Measurements from ENCODE around the gene DEPDC4. TPM values are rescaled to one million over a fixed set of nuclear protein-coding genes. Genes with fewer than 3 reads are reported as not detected.
"Not testable (repeated sequence)": the region's sequence is repeated elsewhere in the genome, so short reads cannot be mapped to it uniquely, and the experiment has no call there.

Gene DEPDC4
- total and polyA plus RNA-seq, 2 experiments from 2014 or later, result 2.2 to 9.4 TPM

DNA sequence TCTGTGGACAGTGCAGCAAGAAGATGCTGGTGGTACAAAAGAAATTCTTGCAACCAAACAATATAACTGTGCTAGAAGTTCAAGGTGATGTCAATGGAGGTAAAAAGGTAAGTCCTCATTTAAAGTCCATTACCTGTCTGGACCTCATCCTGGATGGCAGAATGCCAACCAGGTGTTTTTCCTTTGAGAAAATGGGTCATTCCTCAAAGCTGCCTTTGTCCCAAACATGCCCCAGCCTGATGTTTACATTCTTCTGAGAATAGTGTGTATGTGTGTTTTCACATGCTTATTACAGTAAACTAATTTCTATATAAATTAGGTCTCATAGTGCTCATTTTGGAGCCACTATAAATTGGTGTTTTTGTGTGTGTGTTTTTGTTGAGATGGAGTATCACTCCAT lies 41.4 kb downstream of the DEPDC4 start (continued):
- TF ChIP-seq EZH2phosphoT487 (IDR thresholded peaks at IDR 0.05; ENCODE audit: unreplicated experiment) (no peak), ZNF114 (CRISPR knock-in tag; IDR thresholded peaks at IDR 0.05) (no peak), NANOG (IDR thresholded peaks at IDR 0.05; ENCODE audit: borderline replicate concordance) (no peak), POLR2AphosphoS5 (IDR thresholded peaks at IDR 0.05; ENCODE audit: low read depth) (no peak), EZH2 (IDR thresholded peaks at IDR 0.05; ENCODE audit: low read depth, unreplicated experiment) (no peak)
- TF ChIP-seq, protein P1, sequence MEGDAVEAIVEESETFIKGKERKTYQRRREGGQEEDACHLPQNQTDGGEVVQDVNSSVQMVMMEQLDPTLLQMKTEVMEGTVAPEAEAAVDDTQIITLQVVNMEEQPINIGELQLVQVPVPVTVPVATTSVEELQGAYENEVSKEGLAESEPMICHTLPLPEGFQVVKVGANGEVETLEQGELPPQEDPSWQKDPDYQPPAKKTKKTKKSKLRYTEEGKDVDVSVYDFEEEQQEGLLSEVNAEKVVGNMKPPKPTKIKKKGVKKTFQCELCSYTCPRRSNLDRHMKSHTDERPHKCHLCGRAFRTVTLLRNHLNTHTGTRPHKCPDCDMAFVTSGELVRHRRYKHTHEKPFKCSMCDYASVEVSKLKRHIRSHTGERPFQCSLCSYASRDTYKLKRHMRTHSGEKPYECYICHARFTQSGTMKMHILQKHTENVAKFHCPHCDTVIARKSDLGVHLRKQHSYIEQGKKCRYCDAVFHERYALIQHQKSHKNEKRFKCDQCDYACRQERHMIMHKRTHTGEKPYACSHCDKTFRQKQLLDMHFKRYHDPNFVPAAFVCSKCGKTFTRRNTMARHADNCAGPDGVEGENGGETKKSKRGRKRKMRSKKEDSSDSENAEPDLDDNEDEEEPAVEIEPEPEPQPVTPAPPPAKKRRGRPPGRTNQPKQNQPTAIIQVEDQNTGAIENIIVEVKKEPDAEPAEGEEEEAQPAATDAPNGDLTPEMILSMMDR (conservative IDR thresholded peaks at IDR 0.05; ENCODE audit: low read depth in 2 of 2), result no peak
- TF ChIP-seq, protein P2, sequence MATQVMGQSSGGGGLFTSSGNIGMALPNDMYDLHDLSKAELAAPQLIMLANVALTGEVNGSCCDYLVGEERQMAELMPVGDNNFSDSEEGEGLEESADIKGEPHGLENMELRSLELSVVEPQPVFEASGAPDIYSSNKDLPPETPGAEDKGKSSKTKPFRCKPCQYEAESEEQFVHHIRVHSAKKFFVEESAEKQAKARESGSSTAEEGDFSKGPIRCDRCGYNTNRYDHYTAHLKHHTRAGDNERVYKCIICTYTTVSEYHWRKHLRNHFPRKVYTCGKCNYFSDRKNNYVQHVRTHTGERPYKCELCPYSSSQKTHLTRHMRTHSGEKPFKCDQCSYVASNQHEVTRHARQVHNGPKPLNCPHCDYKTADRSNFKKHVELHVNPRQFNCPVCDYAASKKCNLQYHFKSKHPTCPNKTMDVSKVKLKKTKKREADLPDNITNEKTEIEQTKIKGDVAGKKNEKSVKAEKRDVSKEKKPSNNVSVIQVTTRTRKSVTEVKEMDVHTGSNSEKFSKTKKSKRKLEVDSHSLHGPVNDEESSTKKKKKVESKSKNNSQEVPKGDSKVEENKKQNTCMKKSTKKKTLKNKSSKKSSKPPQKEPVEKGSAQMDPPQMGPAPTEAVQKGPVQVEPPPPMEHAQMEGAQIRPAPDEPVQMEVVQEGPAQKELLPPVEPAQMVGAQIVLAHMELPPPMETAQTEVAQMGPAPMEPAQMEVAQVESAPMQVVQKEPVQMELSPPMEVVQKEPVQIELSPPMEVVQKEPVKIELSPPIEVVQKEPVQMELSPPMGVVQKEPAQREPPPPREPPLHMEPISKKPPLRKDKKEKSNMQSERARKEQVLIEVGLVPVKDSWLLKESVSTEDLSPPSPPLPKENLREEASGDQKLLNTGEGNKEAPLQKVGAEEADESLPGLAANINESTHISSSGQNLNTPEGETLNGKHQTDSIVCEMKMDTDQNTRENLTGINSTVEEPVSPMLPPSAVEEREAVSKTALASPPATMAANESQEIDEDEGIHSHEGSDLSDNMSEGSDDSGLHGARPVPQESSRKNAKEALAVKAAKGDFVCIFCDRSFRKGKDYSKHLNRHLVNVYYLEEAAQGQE (IDR thresholded peaks at IDR 0.05; ENCODE audit: unreplicated experiment), result no peak

DNA sequence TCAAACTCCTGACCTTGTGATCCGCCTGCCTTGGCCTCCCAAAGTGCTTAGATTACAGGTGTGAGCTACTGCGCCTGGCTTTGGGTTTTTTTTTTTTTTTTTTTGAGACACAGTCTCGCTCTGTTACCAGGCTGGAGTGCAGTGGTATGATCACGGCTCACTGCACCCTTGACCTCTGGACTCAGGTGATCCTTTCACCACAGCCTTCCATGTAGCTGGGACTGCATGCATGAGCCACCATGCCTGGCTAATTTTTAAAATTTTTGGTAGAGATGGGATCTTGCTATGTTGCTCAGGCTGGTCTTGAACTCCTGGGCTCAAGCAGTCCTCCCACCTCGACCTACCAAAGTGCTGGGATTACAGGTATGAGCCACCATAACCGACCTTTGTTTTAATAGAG lies 44.7 kb downstream of the DEPDC4 start:
- not testable (repeated sequence) for H3K4me1 Mint-ChIP-seq; H3K27ac Mint-ChIP-seq; H3F3A ChIP-seq (replicated peaks; ENCODE audit: low read depth); ATAC-seq; H3K27ac ChIP-seq (ENCODE audit: low read depth); H3K4me1 ChIP-seq (ENCODE audit: insufficient read depth); H3K27me3 ChIP-seq (ENCODE audit: insufficient read depth); H3K9me3 Mint-ChIP-seq; H3K9me2 ChIP-seq (ENCODE audit: insufficient read depth); H3K27me3 Mint-ChIP-seq (ENCODE audit: insufficient read depth, low read depth, poor library complexity); H3K4me3 Mint-ChIP-seq; H3K79me2 ChIP-seq (replicated peaks; ENCODE audit: insufficient read depth); H3K4me2 ChIP-seq; DNase-seq (ENCODE audit: low spot score); H2AFZ ChIP-seq; H3K4me3 ChIP-seq; H4K20me1 ChIP-seq (replicated peaks; ENCODE audit: insufficient read depth)
- peaks cover 27% of the 10 kb centered on the region; the same call in 1 of the 2 replicates for H3K36me3 ChIP-seq (ENCODE audit: insufficient read depth)
- H3K36me3 Mint-ChIP-seq (ENCODE audit: low read depth), result peaks cover 34% of the 10 kb centered on the region; the same call in 2 of the 3 replicates

DNA sequence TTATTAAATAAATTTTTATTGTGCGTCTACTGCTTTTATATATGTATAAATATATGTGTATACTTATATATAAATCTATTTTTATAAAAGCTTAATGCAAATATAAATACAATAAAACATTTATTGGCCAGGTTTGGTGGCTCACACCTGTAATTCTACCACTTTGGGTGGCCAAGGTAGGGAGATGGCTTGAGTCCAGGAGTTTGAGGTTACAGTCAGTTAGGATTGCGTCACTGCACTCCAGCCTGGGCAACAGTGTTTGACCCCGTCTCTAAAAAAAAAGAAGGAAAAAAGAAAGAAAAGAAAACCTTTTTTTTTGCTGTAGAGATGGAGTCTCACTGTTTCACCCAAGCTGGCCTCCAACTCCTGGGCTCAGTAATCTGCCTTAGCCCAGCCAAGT lies 45.4 kb downstream of the DEPDC4 start:
- Histone ChIP-seq H3K79me2 (replicated peaks; ENCODE audit: insufficient read depth) (no peaks in the 10 kb centered on the region), H3K36me3 (ENCODE audit: insufficient read depth) (peaks cover 27% of the 10 kb centered on the region; the same call in 1 of the 2 replicates)
- TF ChIP-seq POLR2AphosphoS5 (IDR thresholded peaks at IDR 0.05; ENCODE audit: low read depth) (no peak), CREB1 (CRISPR knock-in tag; IDR thresholded peaks at IDR 0.05; ENCODE audit: low read depth) (no peak), EZH2 (IDR thresholded peaks at IDR 0.05; ENCODE audit: low read depth, unreplicated experiment) (no peak), NANOG (IDR thresholded peaks at IDR 0.05; ENCODE audit: borderline replicate concordance) (no peak)
- TF ChIP-seq, protein P3, sequence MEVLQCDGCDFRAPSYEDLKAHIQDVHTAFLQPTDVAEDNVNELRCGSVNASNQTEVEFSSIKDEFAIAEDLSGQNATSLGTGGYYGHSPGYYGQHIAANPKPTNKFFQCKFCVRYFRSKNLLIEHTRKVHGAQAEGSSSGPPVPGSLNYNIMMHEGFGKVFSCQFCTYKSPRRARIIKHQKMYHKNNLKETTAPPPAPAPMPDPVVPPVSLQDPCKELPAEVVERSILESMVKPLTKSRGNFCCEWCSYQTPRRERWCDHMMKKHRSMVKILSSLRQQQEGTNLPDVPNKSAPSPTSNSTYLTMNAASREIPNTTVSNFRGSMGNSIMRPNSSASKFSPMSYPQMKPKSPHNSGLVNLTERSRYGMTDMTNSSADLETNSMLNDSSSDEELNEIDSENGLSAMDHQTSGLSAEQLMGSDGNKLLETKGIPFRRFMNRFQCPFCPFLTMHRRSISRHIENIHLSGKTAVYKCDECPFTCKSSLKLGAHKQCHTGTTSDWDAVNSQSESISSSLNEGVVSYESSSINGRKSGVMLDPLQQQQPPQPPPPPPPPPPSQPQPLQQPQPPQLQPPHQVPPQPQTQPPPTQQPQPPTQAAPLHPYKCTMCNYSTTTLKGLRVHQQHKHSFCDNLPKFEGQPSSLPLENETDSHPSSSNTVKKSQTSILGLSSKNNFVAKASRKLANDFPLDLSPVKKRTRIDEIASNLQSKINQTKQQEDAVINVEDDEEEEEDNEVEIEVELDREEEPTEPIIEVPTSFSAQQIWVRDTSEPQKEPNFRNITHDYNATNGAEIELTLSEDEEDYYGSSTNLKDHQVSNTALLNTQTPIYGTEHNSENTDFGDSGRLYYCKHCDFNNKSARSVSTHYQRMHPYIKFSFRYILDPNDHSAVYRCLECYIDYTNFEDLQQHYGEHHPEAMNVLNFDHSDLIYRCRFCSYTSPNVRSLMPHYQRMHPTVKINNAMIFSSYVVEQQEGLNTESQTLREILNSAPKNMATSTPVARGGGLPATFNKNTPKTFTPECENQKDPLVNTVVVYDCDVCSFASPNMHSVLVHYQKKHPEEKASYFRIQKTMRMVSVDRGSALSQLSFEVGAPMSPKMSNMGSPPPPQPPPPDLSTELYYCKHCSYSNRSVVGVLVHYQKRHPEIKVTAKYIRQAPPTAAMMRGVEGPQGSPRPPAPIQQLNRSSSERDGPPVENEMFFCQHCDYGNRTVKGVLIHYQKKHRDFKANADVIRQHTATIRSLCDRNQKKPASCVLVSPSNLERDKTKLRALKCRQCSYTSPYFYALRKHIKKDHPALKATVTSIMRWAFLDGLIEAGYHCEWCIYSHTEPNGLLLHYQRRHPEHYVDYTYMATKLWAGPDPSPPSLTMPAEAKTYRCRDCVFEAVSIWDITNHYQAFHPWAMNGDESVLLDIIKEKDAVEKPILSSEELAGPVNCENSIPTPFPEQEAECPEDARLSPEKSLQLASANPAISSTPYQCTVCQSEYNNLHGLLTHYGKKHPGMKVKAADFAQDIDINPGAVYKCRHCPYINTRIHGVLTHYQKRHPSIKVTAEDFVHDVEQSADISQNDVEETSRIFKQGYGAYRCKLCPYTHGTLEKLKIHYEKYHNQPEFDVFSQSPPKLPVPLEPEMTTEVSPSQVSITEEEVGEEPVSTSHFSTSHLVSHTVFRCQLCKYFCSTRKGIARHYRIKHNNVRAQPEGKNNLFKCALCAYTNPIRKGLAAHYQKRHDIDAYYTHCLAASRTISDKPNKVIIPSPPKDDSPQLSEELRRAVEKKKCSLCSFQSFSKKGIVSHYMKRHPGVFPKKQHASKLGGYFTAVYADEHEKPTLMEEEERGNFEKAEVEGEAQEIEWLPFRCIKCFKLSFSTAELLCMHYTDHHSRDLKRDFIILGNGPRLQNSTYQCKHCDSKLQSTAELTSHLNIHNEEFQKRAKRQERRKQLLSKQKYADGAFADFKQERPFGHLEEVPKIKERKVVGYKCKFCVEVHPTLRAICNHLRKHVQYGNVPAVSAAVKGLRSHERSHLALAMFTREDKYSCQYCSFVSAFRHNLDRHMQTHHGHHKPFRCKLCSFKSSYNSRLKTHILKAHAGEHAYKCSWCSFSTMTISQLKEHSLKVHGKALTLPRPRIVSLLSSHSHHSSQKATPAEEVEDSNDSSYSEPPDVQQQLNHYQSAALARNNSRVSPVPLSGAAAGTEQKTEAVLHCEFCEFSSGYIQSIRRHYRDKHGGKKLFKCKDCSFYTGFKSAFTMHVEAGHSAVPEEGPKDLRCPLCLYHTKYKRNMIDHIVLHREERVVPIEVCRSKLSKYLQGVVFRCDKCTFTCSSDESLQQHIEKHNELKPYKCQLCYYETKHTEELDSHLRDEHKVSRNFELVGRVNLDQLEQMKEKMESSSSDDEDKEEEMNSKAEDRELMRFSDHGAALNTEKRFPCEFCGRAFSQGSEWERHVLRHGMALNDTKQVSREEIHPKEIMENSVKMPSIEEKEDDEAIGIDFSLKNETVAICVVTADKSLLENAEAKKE (CRISPR knock-in tag; IDR thresholded peaks at IDR 0.05), result no peak

More for the DNA sequence above, 45.4 kb downstream of the DEPDC4 start:
- no peaks in the 10 kb centered on the region for H3K9me2 ChIP-seq (ENCODE audit: insufficient read depth)
- H3K36me3 Mint-ChIP-seq (ENCODE audit: low read depth), result peaks cover 34% of the 10 kb centered on the region; the same call in 2 of the 3 replicates
- H3K27ac ChIP-seq (ENCODE audit: low read depth), result no peak overlapping the region
- H3K27me3 Mint-ChIP-seq (ENCODE audit: insufficient read depth, low read depth, poor library complexity), result no peaks in the 10 kb centered on the region
- H3K27ac Mint-ChIP-seq, result no peak overlapping the region
- H3K27me3 ChIP-seq (ENCODE audit: insufficient read depth), result no peaks in the 10 kb centered on the region
- H2AFZ ChIP-seq, result no peak overlapping the region
- H4K20me1 ChIP-seq (replicated peaks; ENCODE audit: insufficient read depth), result no peaks in the 10 kb centered on the region; the same call in 1 of the 2 replicates
- no peak overlapping the region for H3K4me3 Mint-ChIP-seq
- H3F3A ChIP-seq (replicated peaks; ENCODE audit: low read depth), result 0 out of 2 replicates have a peak, but pooled peaks cover 2% of the 10 kb centered on the region
- no peak overlapping the region for H3K4me3 ChIP-seq
- ATAC-seq (no peak), DNase-seq (ENCODE audit: low spot score) (no peak)
- no peak overlapping the region for H3K4me2 ChIP-seq
- H3K4me1 ChIP-seq (ENCODE audit: insufficient read depth), result no peaks in the 10 kb centered on the region
- H3K9me3 Mint-ChIP-seq, result no peaks in the 10 kb centered on the region
- no peaks in the 10 kb centered on the region for H3K4me1 Mint-ChIP-seq
